ENCODE results near the gene PINK1. TPM values are rescaled to one million over a fixed set of nuclear protein-coding genes. Genes with fewer than 3 reads are reported as not detected.
"Not testable (repeated sequence)": the region's sequence is repeated elsewhere in the genome, so short reads cannot be mapped to it uniquely, and the experiment has no call there.

The PINK1 gene
- total and polyA plus RNA-seq, 5 experiments from 2014 or later: 18.4 to 31.9 (median 26.3) TPM

- Mint-ChIP-seq H3K4me1 (peaks cover 0 to 3% (median 0%) of the 10 kb centered on the region in 4 donors), H3K27me3 (peaks cover 0 to 11% (median 3%) of the 10 kb centered on the region in 5 donors), H3K27ac (no peak overlapping the region), H3K36me3 (no peaks in the 10 kb centered on the region), H3K4me3 (no peak overlapping the region), H3K9me3 (no peaks in the 10 kb centered on the region)
- ATAC-seq (no peak), DNase-seq (no peak)
- POLR2A ChIA-PET: interaction anchor here (0.7 kb wide), 2 partner anchors 10 to 33 kb away, joined by 3 to 4 read pairs; no protein-coding TSS in a partner anchor
These were observed 33.1 kb upstream of the PINK1 start for GRCh38 chr1:20600156-20600555.

GRCh38 chr1:20601129-20601825 lies 32.0 kb upstream of the PINK1 start:
- Mint-ChIP-seq H3K4me3 (no peak overlapping the region), H3K9me3 (no peaks in the 10 kb centered on the region), H3K27me3 (peaks cover 0 to 11% (median 0%) of the 10 kb centered on the region in 5 donors), H3K4me1 (peaks cover 0 to 3% (median 0%) of the 10 kb centered on the region in 4 donors), H3K27ac (no peak overlapping the region), H3K36me3 (no peaks in the 10 kb centered on the region)
- POLR2A ChIA-PET: no interaction called here
- ATAC-seq (no peak), DNase-seq (no peak)

- no peak overlapping the region for H3K4me3 Mint-ChIP-seq
- ATAC-seq (no peak), DNase-seq (no peak)
- H3K27ac Mint-ChIP-seq: no peak overlapping the region
- H3K36me3 Mint-ChIP-seq: no peaks in the 10 kb centered on the region
- H3K9me3 Mint-ChIP-seq: no peaks in the 10 kb centered on the region
- H3K4me1 Mint-ChIP-seq: no peaks in the 10 kb centered on the region
- H3K27me3 Mint-ChIP-seq: peaks cover 0 to 13% (median 2%) of the 10 kb centered on the region in 5 donors
- POLR2A ChIA-PET: no interaction called here
These were observed 30.3 kb upstream of the PINK1 start for GRCh38 chr1:20602851-20603450.

GRCh38 chr1:20603504-20604464 lies 29.5 kb upstream of the PINK1 start:
- no peak overlapping the region for H3K27ac Mint-ChIP-seq
- POLR2A ChIA-PET: no interaction called here
- no peaks in the 10 kb centered on the region for H3K36me3 Mint-ChIP-seq
- DNase-seq (no peak), ATAC-seq (no peak)
- H3K4me1 Mint-ChIP-seq: no peaks in the 10 kb centered on the region
- H3K9me3 Mint-ChIP-seq: no peaks in the 10 kb centered on the region
- H3K27me3 Mint-ChIP-seq: peaks cover 0 to 11% (median 2%) of the 10 kb centered on the region in 5 donors
- H3K4me3 Mint-ChIP-seq: no peak overlapping the region

- no peak for ATAC-seq
These were observed 28.6 kb upstream of the PINK1 start for GRCh38 chr1:20604678-20605077.

GRCh38 chr1:20606801-20607570 lies 26.3 kb upstream of the PINK1 start:
- H3K4me3 Mint-ChIP-seq, DNase-seq, H3K4me1 Mint-ChIP-seq, ATAC-seq, H3K9me3 Mint-ChIP-seq, H3K27me3 Mint-ChIP-seq, POLR2A ChIA-PET, H3K27ac Mint-ChIP-seq, H3K36me3 Mint-ChIP-seq: not testable (repeated sequence)

More at GRCh38 chr1:20604678-20605077, 28.6 kb upstream of the PINK1 start:
- POLR2A ChIA-PET: no interaction called here
- Mint-ChIP-seq H3K27ac (no peak overlapping the region), H3K4me1 (no peaks in the 10 kb centered on the region), H3K4me3 (no peak overlapping the region), H3K9me3 (no peaks in the 10 kb centered on the region), H3K27me3 (peaks cover 0 to 10% (median 2%) of the 10 kb centered on the region in 5 donors), H3K36me3 (no peaks in the 10 kb centered on the region)
- no peak for DNase-seq

- ATAC-seq (no peak), DNase-seq (no peak)
- peaks cover 0 to 9% (median 2%) of the 10 kb centered on the region in 5 donors for H3K27me3 Mint-ChIP-seq
- H3K4me3 Mint-ChIP-seq: no peak overlapping the region
- no peaks in the 10 kb centered on the region for H3K36me3 Mint-ChIP-seq
- H3K9me3 Mint-ChIP-seq: no peaks in the 10 kb centered on the region
- H3K27ac Mint-ChIP-seq: no peak overlapping the region
- POLR2A ChIA-PET: interaction anchor here (0.5 kb wide), 1 partner anchor 9 kb away, joined by 3 read pairs; no protein-coding TSS in a partner anchor
- no peaks in the 10 kb centered on the region for H3K4me1 Mint-ChIP-seq
These were observed 23.7 kb upstream of the PINK1 start for GRCh38 chr1:20609541-20609940.

- no peak overlapping the region for H3K4me3 Mint-ChIP-seq
- no peaks in the 10 kb centered on the region for H3K4me1 Mint-ChIP-seq
- ATAC-seq (no peak), DNase-seq (no peak)
- H3K27ac Mint-ChIP-seq: no peak overlapping the region
- no peaks in the 10 kb centered on the region for H3K36me3 Mint-ChIP-seq
- peaks cover 0 to 7% (median 2%) of the 10 kb centered on the region in 5 donors for H3K27me3 Mint-ChIP-seq
- POLR2A ChIA-PET: no interaction called here
- H3K9me3 Mint-ChIP-seq: no peaks in the 10 kb centered on the region
These were observed 22.3 kb upstream of the PINK1 start for GRCh38 chr1:20610970-20611369.

- no peak overlapping the region for H3K4me3 Mint-ChIP-seq
- POLR2A ChIA-PET: no interaction called here
- no peaks in the 10 kb centered on the region for H3K9me3 Mint-ChIP-seq
- no peaks in the 10 kb centered on the region for H3K4me1 Mint-ChIP-seq
- no peaks in the 10 kb centered on the region for H3K36me3 Mint-ChIP-seq
- no peak for ATAC-seq
- H3K27ac Mint-ChIP-seq: no peak overlapping the region
- no peak for DNase-seq
- H3K27me3 Mint-ChIP-seq: peaks cover 0 to 7% (median 2%) of the 10 kb centered on the region in 5 donors
These were observed 21.6 kb upstream of the PINK1 start for GRCh38 chr1:20611652-20612051.

- POLR2A ChIA-PET: no interaction called here
- H3K4me1 Mint-ChIP-seq: no peaks in the 10 kb centered on the region
- no peaks in the 10 kb centered on the region for H3K36me3 Mint-ChIP-seq
- no peak for DNase-seq
- no peak overlapping the region for H3K27ac Mint-ChIP-seq
- H3K9me3 Mint-ChIP-seq: no peaks in the 10 kb centered on the region
- peaks cover 0 to 4% (median 2%) of the 10 kb centered on the region in 5 donors for H3K27me3 Mint-ChIP-seq
- no peak for ATAC-seq
- H3K4me3 Mint-ChIP-seq: no peak overlapping the region
These were observed 21.0 kb upstream of the PINK1 start for GRCh38 chr1:20612221-20612746.

GRCh38 chr1:20614131-20614579 lies 19.1 kb upstream of the PINK1 start:
- H3K4me1 Mint-ChIP-seq: no peaks in the 10 kb centered on the region
- no peaks in the 10 kb centered on the region for H3K9me3 Mint-ChIP-seq
- DNase-seq: no peak
- peak overlapping the region in 1 of 10 donors; percentile 22 for H3K27ac Mint-ChIP-seq
- POLR2A ChIA-PET: no interaction called here
- peaks cover 0 to 6% (median 4%) of the 10 kb centered on the region in 5 donors for H3K27me3 Mint-ChIP-seq
- no peak overlapping the region for H3K4me3 Mint-ChIP-seq
- H3K36me3 Mint-ChIP-seq: no peaks in the 10 kb centered on the region
- ATAC-seq: no peak
